WTC11 (cell line): ENCODE results near the gene TMEM151A. TPM values are rescaled to one million over a fixed set of nuclear protein-coding genes. Genes with fewer than 3 reads are reported as not detected.

Experiments used
- ATAC-seq: fragments of 200-7000 bp; cut with Tn5 transposase; 2 replicates; pipeline ENCODE4 v1.10.0; 2021; ENCODE audit warnings: mild to moderate bottlenecking, moderate library complexity
- CTCF ChIA-PET: fragments of 300-600 bp; sonication (Branson Sonifier 250); formaldehyde crosslinking; loops from one replicate; lab custom pipeline; 2021; ENCODE audit warnings: antibody characterized with exemption; lab: Charles Lee
- POLR2A ChIA-PET: fragments of 350-600 bp; sonication (Branson Sonifier 250); formaldehyde crosslinking; loops from one replicate; lab custom pipeline; 2021; ENCODE audit warnings: antibody characterized with exemption; lab: Charles Lee
- DNase-seq: peaks from one replicate; pipeline ENCODE4 v3.0.0; 2021; ENCODE audit warnings: low spot score
- H3K27ac Mint-ChIP-seq: 2 replicates; pipeline ENCODE4 v1.8.0; 2021; ENCODE audit warnings: mixed read lengths
- H3K27me3 Mint-ChIP-seq: 2 replicates; pipeline ENCODE4 v1.8.0; 2021; ENCODE audit warnings: low read depth, mild to moderate bottlenecking, moderate library complexity, mixed read lengths
- H3K36me3 Mint-ChIP-seq: 2 replicates; pipeline ENCODE4 v1.8.0; 2021; ENCODE audit warnings: mixed read lengths
- H3K4me1 Mint-ChIP-seq: 2 replicates; pipeline ENCODE4 v1.8.0; 2022; ENCODE audit warnings: mixed read lengths
- H3K4me3 Mint-ChIP-seq: 2 replicates; pipeline ENCODE4 v1.8.0; 2021; ENCODE audit warnings: mild to moderate bottlenecking, moderate library complexity, mixed read lengths
- H3K9me3 Mint-ChIP-seq: 2 replicates; pipeline ENCODE4 v1.8.0; 2021; ENCODE audit warnings: mixed read lengths
- ARID4B ChIP-seq: sonication (generic); formaldehyde crosslinking; IDR thresholded peaks from 2 replicates; pipeline ENCODE4 v1.8.0; 2023; ENCODE audit warnings: missing genetic modification reagents, mild to moderate bottlenecking, borderline replicate concordance
- ATF6 ChIP-seq: sonication (generic); formaldehyde crosslinking; IDR thresholded peaks from 2 replicates; pipeline ENCODE4 v1.8.1; 2023; ENCODE audit warnings: mild to moderate bottlenecking, missing genetic modification reagents
- EMX1 ChIP-seq: fragments of 250-450 bp; sonication (Bioruptor Pico); IDR thresholded peaks from 2 replicates; pipeline ENCODE4 v1.8.0; 2021; ENCODE audit warnings: mild to moderate bottlenecking
- FOXP1 ChIP-seq: sonication (generic); formaldehyde crosslinking; IDR thresholded peaks from 2 replicates; pipeline ENCODE4 v1.8.0; 2022; ENCODE audit warnings: missing genetic modification reagents, mild to moderate bottlenecking, moderate library complexity, borderline replicate concordance
- GRHL2 ChIP-seq: fragments of 250-450 bp; sonication (Bioruptor Pico); IDR thresholded peaks from 2 replicates; pipeline ENCODE4 v1.8.0; 2022; ENCODE audit warnings: mild to moderate bottlenecking, moderate library complexity; ENCODE audit not compliant: insufficient replicate concordance, severe bottlenecking
- GTF2I ChIP-seq: fragments of 250-450 bp; sonication (Bioruptor Pico); conservative IDR thresholded peaks from 2 replicates; pipeline ENCODE4 v1.4.0; 2021; ENCODE audit warnings: mild to moderate bottlenecking
- IRF1 ChIP-seq: sonication (generic); formaldehyde crosslinking; IDR thresholded peaks from 2 replicates; pipeline ENCODE4 v1.8.0; 2023; ENCODE audit warnings: missing genetic modification reagents
- IRF2 ChIP-seq: sonication (generic); formaldehyde crosslinking; IDR thresholded peaks from 2 replicates; pipeline ENCODE4 v1.8.0; 2022; ENCODE audit warnings: low read depth, missing genetic modification reagents, borderline replicate concordance
- NFYB ChIP-seq: sonication (generic); formaldehyde crosslinking; conservative IDR thresholded peaks from 2 replicates; pipeline ENCODE4 v1.8.0; 2022; ENCODE audit warnings: low read depth, missing genetic modification reagents
- NR3C1 ChIP-seq: sonication (generic); formaldehyde crosslinking; conservative IDR thresholded peaks from 2 replicates; pipeline ENCODE4 v1.8.1; 2023; ENCODE audit warnings: low read depth, mild to moderate bottlenecking, missing genetic modification reagents
- PRDM15 ChIP-seq: sonication (generic); formaldehyde crosslinking; IDR thresholded peaks from 2 replicates; pipeline ENCODE4 v1.8.0; 2022; ENCODE audit warnings: missing genetic modification reagents
- RELA ChIP-seq: sonication (generic); formaldehyde crosslinking; IDR thresholded peaks from 2 replicates; pipeline ENCODE4 v1.8.1; 2022; ENCODE audit warnings: missing genetic modification reagents, mild to moderate bottlenecking, borderline replicate concordance
- SMAD3 ChIP-seq: sonication (generic); formaldehyde crosslinking; IDR thresholded peaks from 2 replicates; pipeline ENCODE4 v1.8.0; 2022; ENCODE audit warnings: missing genetic modification reagents, mild to moderate bottlenecking, borderline replicate concordance
- SMAD4 ChIP-seq: sonication (generic); formaldehyde crosslinking; IDR thresholded peaks from 2 replicates; pipeline ENCODE4 v1.8.0; 2022; ENCODE audit warnings: mild to moderate bottlenecking, missing genetic modification reagents
- TEAD1 ChIP-seq: sonication (generic); formaldehyde crosslinking; IDR thresholded peaks from 2 replicates; pipeline ENCODE4 v1.8.0; 2022; ENCODE audit warnings: mild to moderate bottlenecking, missing genetic modification reagents
- TEAD4 ChIP-seq: sonication (generic); formaldehyde crosslinking; IDR thresholded peaks from 2 replicates; pipeline ENCODE4 v1.8.0; 2022; ENCODE audit warnings: mild to moderate bottlenecking, missing genetic modification reagents
- ZNF512 ChIP-seq: sonication (generic); formaldehyde crosslinking; IDR thresholded peaks from 2 replicates; pipeline ENCODE4 v1.8.1; 2022; ENCODE audit warnings: missing genetic modification reagents, borderline replicate concordance
- total RNA-seq: library from RNA; stranded (reverse); gene quantifications from 3 replicates; pipeline ENCODE4 v1.2.3, GENCODE V29; 2021

The TMEM151A gene
- total RNA-seq, 1 experiment from 2014 or later, result 2.2 TPM

- TF ChIP-seq ARID4B (CRISPR knock-in tag) (no peak), SMAD3 (CRISPR knock-in tag) (no peak), IRF2 (CRISPR knock-in tag) (no peak), GTF2I (CRISPR knock-in tag) (no peak), ZNF512 (CRISPR knock-in tag) (no peak), SMAD4 (no peak), PRDM15 (CRISPR knock-in tag) (no peak), TEAD1 (no peak)
Measured at GRCh38 chr11:66330931-66331330, 39.2 kb downstream of the TMEM151A start (continued).

- Mint-ChIP-seq H3K27ac (no peak overlapping the region), H3K27me3 (peaks cover 11% of the 10 kb centered on the region), H3K36me3 (no peaks in the 10 kb centered on the region), H3K9me3 (no peaks in the 10 kb centered on the region), H3K4me3 (no peak overlapping the region), H3K4me1 (peaks cover 23% of the 10 kb centered on the region)
- ATAC-seq (no peak), DNase-seq (no peak)
- CTCF ChIA-PET, result interaction anchor here (0.5 to 8.7 kb wide), 4 partner anchors 13 to 1302 kb away, joined by 3 to 319 read pairs (median 3); partner anchors contain the start of gene BRMS1
- TF ChIP-seq TEAD4 (CRISPR knock-in tag) (no peak), IRF1 (no peak), NFYB (CRISPR knock-in tag) (no peak), FOXP1 (CRISPR knock-in tag) (no peak), ATF6 (CRISPR knock-in tag) (no peak), GRHL2 (no peak), RELA (CRISPR knock-in tag) (no peak), NR3C1 (CRISPR knock-in tag) (no peak), EMX1 (no peak), IRF2 (CRISPR knock-in tag) (no peak)
- POLR2A ChIA-PET, result interaction anchor here (1.1 kb wide), 1 partner anchor 19 kb away, joined by 3 read pairs; no protein-coding TSS in a partner anchor
Measured at GRCh38 chr11:66331542-66332370, 40.1 kb downstream of the TMEM151A start.
